K562 (cell line): ENCODE measurements around the gene MBD5. TPM values are rescaled to one million over a fixed set of nuclear protein-coding genes. Genes with fewer than 3 reads are reported as not detected.

ENCODE experiments used
- AFF4 ChIP-seq: sonication (generic); formaldehyde crosslinking; IDR thresholded peaks from 2 replicates; pipeline ENCODE4 v1.8.0; 2023; ENCODE audit warnings: mild to moderate bottlenecking, missing genetic modification reagents
- C11orf30 ChIP-seq: fragments of 450-650 bp; IDR thresholded peaks from 2 replicates; pipeline ENCODE4 v1.6.1; 2016; ENCODE audit warnings: low read depth, mild to moderate bottlenecking
- CBFA2T3 ChIP-seq: fragments of 450-650 bp; IDR thresholded peaks from 2 replicates; pipeline ENCODE4 v1.6.1; 2017
- CC2D1A ChIP-seq: fragments of 450-650 bp; IDR thresholded peaks from 2 replicates; pipeline ENCODE4 v1.6.1; 2017; ENCODE audit warnings: mild to moderate bottlenecking
- CCAR2 ChIP-seq: fragments of 200-400 bp; formaldehyde crosslinking; IDR thresholded peaks from 2 replicates; pipeline ENCODE4 v1.6.1; 2017; ENCODE audit warnings: mild to moderate bottlenecking, low read depth, low read length
- ELK3 ChIP-seq: fragments of 450-650 bp; formaldehyde crosslinking; IDR thresholded peaks from 2 replicates; pipeline ENCODE4 v1.4.0; 2020; ENCODE audit warnings: mild to moderate bottlenecking
- EP400 ChIP-seq: fragments of 450-650 bp; IDR thresholded peaks from 2 replicates; pipeline ENCODE4 v1.6.1; 2017; ENCODE audit warnings: antibody characterized with exemption, mild to moderate bottlenecking, moderate library complexity
- IRF2 ChIP-seq: sonication (generic); formaldehyde crosslinking; IDR thresholded peaks from 2 replicates; pipeline ENCODE4 v1.8.1; 2022; ENCODE audit warnings: mild to moderate bottlenecking, missing genetic modification reagents
- MAZ ChIP-seq, 2 experiments: fragments of 450-650 bp in 1 of 2; sonication (generic) in 1 of 2; formaldehyde crosslinking; IDR thresholded peaks in 1 of 2; conservative IDR thresholded peaks in 1 of 2; 2 replicates each; pipeline versions ENCODE4 v1.4.0 to v1.5.0; 2020; ENCODE audit warnings: mild to moderate bottlenecking in 1 of 2, missing genetic modification reagents in 1 of 2
- MLLT1 ChIP-seq, 2 experiments: fragments of 450-650 bp; IDR thresholded peaks; 2 replicates each; pipeline ENCODE4 v1.6.1; 2016
- MTF1 ChIP-seq: fragments of 250-450 bp; sonication (Bioruptor Pico); IDR thresholded peaks from 2 replicates; pipeline ENCODE4 v1.9.0; 2021; ENCODE audit warnings: moderate library complexity, mild to moderate bottlenecking, inconsistent platforms, borderline replicate concordance
- NFIC ChIP-seq: fragments of 450-650 bp; IDR thresholded peaks from 2 replicates; pipeline ENCODE4 v1.6.1; 2017; ENCODE audit warnings: mild to moderate bottlenecking, inconsistent platforms
- PML ChIP-seq: IDR thresholded peaks from 2 replicates; pipeline ENCODE4 v1.6.1; 2012; ENCODE audit warnings: low read length, inconsistent platforms
- RBM25 ChIP-seq: fragments of 200-400 bp; formaldehyde crosslinking; IDR thresholded peaks from 2 replicates; pipeline ENCODE4 v1.6.1; 2018; ENCODE audit warnings: low read length, low read depth, moderate library complexity; ENCODE audit not compliant: severe bottlenecking
- RNF2 ChIP-seq: sonication (generic); IDR thresholded peaks from 2 replicates; pipeline ENCODE4 v1.6.1; 2016
- ZBTB5 ChIP-seq: fragments of 450-650 bp; IDR thresholded peaks from 2 replicates; pipeline ENCODE4 v1.6.1; 2017; ENCODE audit warnings: antibody characterized with exemption
- ZBTB7A ChIP-seq: IDR thresholded peaks from 2 replicates; pipeline ENCODE4 v1.6.1; 2011; ENCODE audit warnings: low read depth, mild to moderate bottlenecking, low read length, moderate library complexity, borderline replicate concordance; ENCODE audit not compliant: control insufficient read depth
- ZNF639 ChIP-seq, 2 experiments: fragments of 200-800 bp in 1 of 2; sonication (Bioruptor generic) in 1 of 2; sonication (generic) in 1 of 2; formaldehyde crosslinking in 1 of 2; IDR thresholded peaks in 1 of 2; conservative IDR thresholded peaks in 1 of 2; 2 replicates each; pipeline versions ENCODE4 v1.5.0 to v1.6.1; 2016 to 2020; ENCODE audit warnings: missing compliant biosample characterization in 1 of 2, missing genetic modification characterization in 1 of 2, missing genetic modification reagents in 1 of 2
- ZNF79 ChIP-seq: fragments of 250-450 bp; sonication (Bioruptor Pico); IDR thresholded peaks from 2 replicates; pipeline ENCODE4 v1.4.0; 2020; ENCODE audit warnings: low read depth, mild to moderate bottlenecking, moderate library complexity
- polyA plus RNA-seq, 8 experiments: library from polyadenylated mRNA; depleted of rRNA in 4 of 8; stranded (reverse) in 5 of 8; unstranded in 3 of 8; fragments of >200 nt; fragmentation: Nextera tagmentation in 2 of 8; fragmentation: Illumina TruSeq in 1 of 8; extraction: Ambion mirVana in 2 of 8; extraction: Trizol in 1 of 8; gene quantifications; 2 replicates each; pipeline versions ENCODE4 v1.2.1 to v1.2.3, GENCODE V29; 2011 to 2014; ENCODE audit warnings: inconsistent platforms in 1 of 8, missing spikeins in 1 of 8
- total RNA-seq, 7 experiments: library from RNA; depleted of rRNA in 6 of 7; stranded (reverse); fragments of >200 nt in 6 of 7; fragmentation: Illumina TruSeq in 2 of 7; extraction: Trizol in 2 of 7; gene quantifications; 2 replicates each; pipeline versions ENCODE4 v1.2.1 to v1.2.3, GENCODE V29; 2011 to 2021; ENCODE audit warnings: low replicate concordance in 1 of 7

MBD5 gene
- total and polyA plus RNA-seq, 9 of the 15 experiments (the other 6 are each of a cell fraction or from before 2014, with no cell fraction given), result 3.4 to 14.5 (median 9.0) TPM

- TF ChIP-seq MTF1 (no peak), MAZ (CRISPR knock-in tag; conservative IDR thresholded peaks at IDR 0.05 in 1 of 2, IDR thresholded peaks at IDR 0.05 in 1 of 2) (no peak), RNF2 (no peak), IRF2 (CRISPR knock-in tag) (no peak), CBFA2T3 (no peak), NFIC (no peak), ZBTB7A (no peak), CC2D1A (0 out of 2 replicates have a peak, but pooled peaks have one; percentile 38), PML (no peak), C11orf30 (no peak), ZBTB5 (no peak), RBM25 (no peak), AFF4 (no peak), ZNF79 (CRISPR knock-in tag) (no peak), MLLT1 (IDR thresholded peaks at IDR 0.05) (no peak), EP400 (no peak), ELK3 (CRISPR knock-in tag) (no peak), CCAR2 (no peak), ZNF639 (CRISPR knock-in tag; conservative IDR thresholded peaks at IDR 0.05 in 1 of 2, IDR thresholded peaks at IDR 0.05 in 1 of 2) (peak in 1 of 2 experiments; percentile 54; a peak in 1 of 4 replicates)
These were observed 488.5 kb downstream of the MBD5 start (continued) for GRCh38 chr2:148509288-148509902.
